Lower leg skin (tissue), 4 donors: ENCODE data around the gene GAN. TPM values are rescaled to one million over a fixed set of nuclear protein-coding genes. Genes with fewer than 3 reads are reported as not detected.

Experiments used
- DNase-seq, 2 donors: peaks; one replicate each; pipeline ENCODE4 v3.0.0-alpha.2; 2019; ENCODE audit warnings: low spot score in 2 of 2
- H3K4me3 ChIP-seq: fragments of 200-600 bp; sonication (generic); 2 replicates; pipeline ENCODE4 v1.5.1; 2017; ENCODE audit warnings: mild to moderate bottlenecking, low read depth; ENCODE audit not compliant: poor library complexity, severe bottlenecking
- POLR2A ChIP-seq, 2 donors: fragments of 450-650 bp; IDR thresholded peaks; one replicate each; pipeline ENCODE4 v1.6.1; 2016 to 2017; ENCODE audit warnings: antibody characterized with exemption in 2 of 2, mild to moderate bottlenecking in 1 of 2, moderate library complexity in 1 of 2
- WGBS, 2 donors: methylation state at CpG; one replicate each; pipeline ENCODE4 v1.1.5; 2018; 5-methylcytosine and 5-hydroxymethylcytosine counted together
- intact Hi-C: fragments of 100-400 bp; cut with DNase I; formaldehyde crosslinking; loops from one replicate; pipeline ENCODE4 v1.15.0; 2023; ENCODE audit warnings: low total_unique reads
- total RNA-seq, 4 donors: library from RNA; depleted of rRNA; stranded (reverse); fragments of >200 nt; gene quantifications; one replicate each; pipeline ENCODE4 v1.1.0, GENCODE V29; 2016
- TF ChIP-seq, protein P1 (sequence below), 3 donors: fragments of 450-650 bp; IDR thresholded peaks; one replicate each; pipeline ENCODE4 v1.5.1; 2016; ENCODE audit warnings: antibody characterized with exemption in 3 of 3, mild to moderate bottlenecking in 3 of 3, moderate library complexity in 2 of 3

The GAN gene
- total RNA-seq, 4 donors from 2014 or later: 130 to 214 (median 157) TPM

DNA sequence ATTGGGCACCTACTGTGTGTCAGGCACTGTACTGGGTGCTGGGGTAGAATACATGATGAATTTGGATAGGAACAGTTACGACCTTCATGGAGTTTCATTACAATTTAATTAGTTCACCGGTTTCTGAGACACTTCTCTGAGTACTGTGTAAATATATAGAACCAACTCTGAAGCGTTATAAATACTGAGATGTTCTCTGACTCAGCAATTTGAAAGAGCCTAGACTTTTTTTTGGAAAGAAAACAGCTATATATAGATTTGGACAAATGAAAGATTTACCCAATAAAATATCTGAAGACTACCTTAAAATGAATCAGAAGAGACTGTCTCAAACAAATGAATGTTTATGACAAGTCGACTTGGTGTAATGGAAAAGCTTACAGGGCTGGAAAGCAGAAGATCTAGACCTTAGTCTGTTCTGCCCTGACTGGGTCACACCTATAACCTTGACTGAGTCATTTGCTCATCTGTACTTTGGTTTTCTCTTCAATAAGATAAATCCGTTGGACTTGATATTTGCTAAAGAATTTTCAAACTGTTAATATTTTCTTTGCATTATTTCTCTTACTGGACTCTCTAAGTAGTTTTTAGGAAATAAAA lies 4.6 kb upstream of the GAN start:
- TF ChIP-seq, protein P1, sequence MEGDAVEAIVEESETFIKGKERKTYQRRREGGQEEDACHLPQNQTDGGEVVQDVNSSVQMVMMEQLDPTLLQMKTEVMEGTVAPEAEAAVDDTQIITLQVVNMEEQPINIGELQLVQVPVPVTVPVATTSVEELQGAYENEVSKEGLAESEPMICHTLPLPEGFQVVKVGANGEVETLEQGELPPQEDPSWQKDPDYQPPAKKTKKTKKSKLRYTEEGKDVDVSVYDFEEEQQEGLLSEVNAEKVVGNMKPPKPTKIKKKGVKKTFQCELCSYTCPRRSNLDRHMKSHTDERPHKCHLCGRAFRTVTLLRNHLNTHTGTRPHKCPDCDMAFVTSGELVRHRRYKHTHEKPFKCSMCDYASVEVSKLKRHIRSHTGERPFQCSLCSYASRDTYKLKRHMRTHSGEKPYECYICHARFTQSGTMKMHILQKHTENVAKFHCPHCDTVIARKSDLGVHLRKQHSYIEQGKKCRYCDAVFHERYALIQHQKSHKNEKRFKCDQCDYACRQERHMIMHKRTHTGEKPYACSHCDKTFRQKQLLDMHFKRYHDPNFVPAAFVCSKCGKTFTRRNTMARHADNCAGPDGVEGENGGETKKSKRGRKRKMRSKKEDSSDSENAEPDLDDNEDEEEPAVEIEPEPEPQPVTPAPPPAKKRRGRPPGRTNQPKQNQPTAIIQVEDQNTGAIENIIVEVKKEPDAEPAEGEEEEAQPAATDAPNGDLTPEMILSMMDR (IDR thresholded peaks at IDR 0.05): no peak
- TF ChIP-seq POLR2A (IDR thresholded peaks at IDR 0.05): no peak
- 70 to 72% methylated on average over 5 of the region's 5 CpGs for WGBS, 2 donors
- no peak for DNase-seq
- H3K4me3 ChIP-seq: no peak overlapping the region
- intact Hi-C loops: no loop called here

DNA sequence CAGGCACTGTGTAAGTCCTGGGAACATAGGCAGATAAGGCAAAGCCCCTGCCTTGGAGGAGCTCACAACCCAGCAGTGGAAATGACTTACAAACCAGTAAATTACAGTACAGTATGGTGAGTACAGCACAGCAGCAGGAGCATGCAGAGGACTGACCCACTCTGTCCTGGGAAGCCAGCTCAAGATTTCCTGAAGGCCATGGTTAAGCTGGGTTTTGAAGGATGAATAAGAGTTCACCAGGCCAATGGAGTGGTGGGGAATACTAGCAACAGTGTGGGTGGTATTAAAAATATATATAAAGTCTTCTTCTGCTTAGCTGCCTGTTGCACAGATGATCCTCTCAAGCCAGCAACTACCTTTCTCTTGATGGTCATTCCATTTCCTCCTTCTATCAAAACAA lies 3.0 kb upstream of the GAN start:
- no peak overlapping the region for H3K4me3 ChIP-seq
- intact Hi-C loops: no loop called here
- no peak for TF ChIP-seq POLR2A (IDR thresholded peaks at IDR 0.05)
- TF ChIP-seq, protein P1 (IDR thresholded peaks at IDR 0.05): no peak
- no peak for DNase-seq

GRCh38 chr16:81313701-81314602 lies 810 bp upstream of the GAN start:
- DNase-seq: no peak
- TF ChIP-seq POLR2A (IDR thresholded peaks at IDR 0.05): no peak
- TF ChIP-seq, protein P1 (IDR thresholded peaks at IDR 0.05): no peak

DNA sequence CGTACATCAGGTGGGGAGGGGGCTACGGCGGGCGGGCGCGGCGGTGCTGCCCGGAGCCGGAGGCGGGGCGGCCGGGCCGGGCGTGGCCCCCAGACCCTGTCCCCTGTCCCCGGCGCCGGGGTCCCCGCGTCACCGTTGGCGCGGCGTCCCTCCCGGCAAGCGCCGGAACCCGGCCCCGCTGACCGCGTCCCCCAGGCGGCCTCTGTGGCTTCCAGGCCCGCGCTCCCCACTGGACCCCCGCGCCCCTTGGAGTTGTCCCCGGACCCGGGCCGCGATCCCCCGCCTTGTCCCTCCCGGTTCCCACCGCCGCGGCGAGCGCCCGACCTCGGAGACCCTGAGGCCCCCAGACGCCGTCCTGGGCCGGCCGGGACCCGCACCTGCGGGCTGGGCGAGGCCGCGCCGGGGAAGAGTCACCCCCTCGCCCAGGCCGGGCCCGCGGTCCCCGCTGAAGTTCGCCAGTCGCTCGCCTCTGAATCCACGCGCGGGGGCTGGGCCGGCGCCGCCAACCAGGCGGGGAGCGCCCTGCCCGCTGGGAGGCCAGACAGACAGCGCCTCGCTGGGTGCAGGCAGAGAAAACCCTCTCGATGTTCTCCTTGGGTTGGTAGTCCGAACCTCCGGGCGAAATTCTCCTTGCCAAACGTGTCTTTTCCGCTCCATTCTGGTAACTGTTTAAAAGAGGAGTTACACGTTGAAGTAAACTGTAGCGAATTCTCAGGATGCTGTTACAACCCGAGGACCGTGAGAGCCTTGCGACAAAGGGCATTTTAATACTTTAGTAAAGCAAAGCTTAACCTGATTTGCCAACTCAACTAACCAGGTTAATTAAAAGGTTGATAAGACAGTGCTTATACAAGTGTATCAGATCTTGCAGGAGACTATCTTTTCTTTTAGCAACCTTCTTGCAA lies 761 bp downstream of the GAN start:
- TF ChIP-seq POLR2A (IDR thresholded peaks at IDR 0.05): no peak
- TF ChIP-seq, protein P1 (IDR thresholded peaks at IDR 0.05): no peak
- peak in 1 of 2 donors; percentile 89 for DNase-seq
- peak overlapping the region; percentile 82 for H3K4me3 ChIP-seq
- intact Hi-C loops: no loop called here
- 1% methylated on average over 15 to 35 of the region's 88 CpGs for WGBS, 2 donors

More at GRCh38 chr16:81313701-81314602, 810 bp upstream of the GAN start:
- intact Hi-C loops: no loop called here
- H3K4me3 ChIP-seq: peak overlapping the region; percentile 60
- 3% methylated on average over 16 of the region's 16 CpGs for WGBS, 2 donors

GRCh38 chr16:81316176-81316496 lies 1.4 kb downstream of the GAN start:
- intact Hi-C loops: no loop called here
- TF ChIP-seq, protein P1 (IDR thresholded peaks at IDR 0.05): no peak
- no peak for DNase-seq
- no peak overlapping the region for H3K4me3 ChIP-seq
- 78 to 81% methylated on average over 5 of the region's 5 CpGs for WGBS, 2 donors
